Nephron progenitor cell (in vitro differentiated cells): ENCODE results near the gene BPI.

ENCODE experiments used
- DNase-seq: peaks from one replicate; pipeline ENCODE4 v3.0.0; 2021
- H3K27ac Mint-ChIP-seq: 2 replicates; pipeline ENCODE4 v1.8.0; 2021; ENCODE audit warnings: mild to moderate bottlenecking, moderate library complexity, mixed read lengths
- H3K27me3 Mint-ChIP-seq: 2 replicates; pipeline ENCODE4 v1.8.0; 2021; ENCODE audit warnings: mild to moderate bottlenecking, low read depth, mixed read lengths; ENCODE audit not compliant: poor library complexity
- H3K36me3 Mint-ChIP-seq: 2 replicates; pipeline ENCODE4 v1.8.0; 2021; ENCODE audit warnings: low read depth, mixed read lengths
- H3K4me1 Mint-ChIP-seq: 2 replicates; pipeline ENCODE4 v1.8.0; 2021; ENCODE audit warnings: mixed read lengths
- H3K4me3 Mint-ChIP-seq: 2 replicates; pipeline ENCODE4 v1.8.0; 2021; ENCODE audit warnings: mild to moderate bottlenecking, moderate library complexity, mixed read lengths
- H3K9me3 Mint-ChIP-seq: 2 replicates; pipeline ENCODE4 v1.8.0; 2021; ENCODE audit warnings: mild to moderate bottlenecking, moderate library complexity, mixed read lengths
- CTCF ChIP-seq: fragments of 200-600 bp; sonication (generic); IDR thresholded peaks from 2 replicates; pipeline ENCODE4 v1.5.0; 2021; ENCODE audit warnings: antibody characterized with exemption

The BPI gene

GRCh38 chr20:38386004-38386403 lies 82.0 kb downstream of the BPI start:
- DNase-seq, result no peak
- H3K4me1 Mint-ChIP-seq, result peaks cover 30% of the 10 kb centered on the region
- H3K27me3 Mint-ChIP-seq, result peaks cover 29% of the 10 kb centered on the region
- no peak overlapping the region for H3K27ac Mint-ChIP-seq
- no peak for TF ChIP-seq CTCF
- no peaks in the 10 kb centered on the region for H3K36me3 Mint-ChIP-seq
- no peak overlapping the region for H3K4me3 Mint-ChIP-seq
- H3K9me3 Mint-ChIP-seq, result peaks cover 12% of the 10 kb centered on the region

- TF ChIP-seq CTCF, result no peak
- H3K9me3 Mint-ChIP-seq, result peaks cover 10% of the 10 kb centered on the region
- H3K27me3 Mint-ChIP-seq, result peaks cover 24% of the 10 kb centered on the region
- peaks cover 30% of the 10 kb centered on the region for H3K4me1 Mint-ChIP-seq
- H3K36me3 Mint-ChIP-seq, result no peaks in the 10 kb centered on the region
- DNase-seq, result no peak
- H3K27ac Mint-ChIP-seq, result no peak overlapping the region
- H3K4me3 Mint-ChIP-seq, result no peak overlapping the region
Observed at GRCh38 chr20:38386851-38387250, 82.9 kb downstream of the BPI start.
